SK-N-SH treated with all-trans-retinoic acid at 6 μM for 48 hours (cell line): ENCODE measurements around the gene SLC25A33.

Source experiments
- CREB5 ChIP-seq: fragments of 250-450 bp; sonication (Bioruptor Pico); IDR thresholded peaks from 2 replicates; pipeline ENCODE4 v1.5.1; 2020; ENCODE audit warnings: low read depth, mild to moderate bottlenecking, moderate library complexity
- GLIS3 ChIP-seq: fragments of 250-450 bp; sonication (Bioruptor Pico); IDR thresholded peaks from 2 replicates; pipeline ENCODE4 v1.5.0; 2020; ENCODE audit warnings: mild to moderate bottlenecking, moderate library complexity
- ISL1 ChIP-seq: fragments of 250-450 bp; sonication (Bioruptor Pico); IDR thresholded peaks from 2 replicates; pipeline ENCODE4 v2.1.2; 2022; ENCODE audit warnings: mild to moderate bottlenecking, moderate library complexity
- PATZ1 ChIP-seq: fragments of 250-450 bp; sonication (Bioruptor Pico); IDR thresholded peaks from 2 replicates; pipeline ENCODE4 v1.8.0; 2020; ENCODE audit warnings: mild to moderate bottlenecking, moderate library complexity, borderline replicate concordance
- SNAI2 ChIP-seq: fragments of 250-450 bp; sonication (Bioruptor Pico); IDR thresholded peaks from 2 replicates; pipeline ENCODE4 v1.5.0; 2020; ENCODE audit warnings: mild to moderate bottlenecking, moderate library complexity
- TSHZ2 ChIP-seq: fragments of 250-450 bp; sonication (Bioruptor Pico); IDR thresholded peaks from 2 replicates; pipeline ENCODE4 v1.5.0; 2020; ENCODE audit warnings: mild to moderate bottlenecking, moderate library complexity
- ZFP30 ChIP-seq: fragments of 450-650 bp; formaldehyde crosslinking; IDR thresholded peaks from 2 replicates; pipeline ENCODE4 v1.5.0; 2022; ENCODE audit warnings: mild to moderate bottlenecking, moderate library complexity
- ZNF565 ChIP-seq: fragments of 450-650 bp; formaldehyde crosslinking; conservative IDR thresholded peaks from 2 replicates; pipeline ENCODE4 v1.5.0; 2020; ENCODE audit warnings: low read depth, mild to moderate bottlenecking, moderate library complexity

- TF ChIP-seq TSHZ2 (no peak), ZNF565 (CRISPR knock-in tag) (no peak), ISL1 (CRISPR knock-in tag) (no peak), GLIS3 (CRISPR knock-in tag) (no peak), SNAI2 (CRISPR knock-in tag) (no peak), CREB5 (CRISPR knock-in tag) (no peak), ZFP30 (no peak), PATZ1 (CRISPR knock-in tag) (no peak)
Observed at GRCh38 chr1:9629445-9630201, 90.4 kb downstream of the SLC25A33 start.
